H9 (cell line): Measurements from ENCODE around the gene ALDH1L1. TPM values are rescaled to one million over a fixed set of nuclear protein-coding genes. Genes with fewer than 3 reads are reported as not detected.

Experiments
- DNase-seq: peaks from one replicate; pipeline ENCODE4 v3.0.0-alpha.2; 2017
- H2AFZ ChIP-seq: one replicate; pipeline ENCODE4 v1.6.1; 2013; ENCODE audit warnings: mild to moderate bottlenecking, low read length, control low read depth, moderate library complexity
- H2AK5ac ChIP-seq: 2 replicates; pipeline ENCODE4 v1.6.1; 2013; ENCODE audit warnings: low read length, control low read depth, mixed read lengths; ENCODE audit not compliant: insufficient read length
- H2BK120ac ChIP-seq: one replicate; pipeline ENCODE4 v1.6.1; 2013; ENCODE audit warnings: low read depth, mild to moderate bottlenecking, low read length, control low read depth, inconsistent platforms; ENCODE audit not compliant: poor library complexity, severe bottlenecking
- H2BK12ac ChIP-seq: 2 replicates; pipeline ENCODE4 v1.6.1; 2013; ENCODE audit warnings: low read length, control low read depth, mixed read lengths, low read depth; ENCODE audit not compliant: insufficient read length
- H2BK15ac ChIP-seq: 2 replicates; pipeline ENCODE4 v1.6.1; 2013; ENCODE audit warnings: low read depth, low read length, control low read depth
- H2BK20ac ChIP-seq: one replicate; pipeline ENCODE4 v1.6.1; 2013; ENCODE audit warnings: low read depth, mild to moderate bottlenecking, low read length, control low read depth, inconsistent platforms; ENCODE audit not compliant: poor library complexity, severe bottlenecking
- H2BK5ac ChIP-seq: 2 replicates; pipeline ENCODE4 v1.6.1; 2013; ENCODE audit warnings: low read length, control low read depth, mixed read lengths; ENCODE audit not compliant: insufficient read length
- H3K14ac ChIP-seq: 2 replicates; pipeline ENCODE4 v1.6.1; 2013; ENCODE audit warnings: low read length, control low read depth; ENCODE audit not compliant: insufficient read depth
- H3K18ac ChIP-seq: 2 replicates; pipeline ENCODE4 v1.6.1; 2013; ENCODE audit warnings: low read depth, mild to moderate bottlenecking, mixed read lengths, low read length, control low read depth; ENCODE audit not compliant: insufficient read length
- H3K23ac ChIP-seq: 2 replicates; pipeline ENCODE4 v1.6.1; 2013; ENCODE audit warnings: low read length, control low read depth, mixed read lengths, low read depth; ENCODE audit not compliant: insufficient read length
- H3K23me2 ChIP-seq: 2 replicates; pipeline ENCODE4 v1.6.1; 2013; ENCODE audit warnings: low read depth, mild to moderate bottlenecking, mixed read lengths, low read length, control low read depth; ENCODE audit not compliant: insufficient read length, poor library complexity, severe bottlenecking
- H3K27ac ChIP-seq: 2 replicates; pipeline ENCODE4 v1.5.1; 2013; ENCODE audit warnings: low read length, control low read depth, mixed read lengths, low read depth; ENCODE audit not compliant: insufficient read length
- H3K27me3 ChIP-seq: 2 replicates; pipeline ENCODE4 v1.6.1; 2013; ENCODE audit warnings: low read length, control low read depth, inconsistent platforms; ENCODE audit not compliant: insufficient read depth
- H3K4ac ChIP-seq: 2 replicates; pipeline ENCODE4 v1.6.1; 2013; ENCODE audit warnings: low read depth, mild to moderate bottlenecking, control low read depth, inconsistent platforms, low read length, moderate library complexity
- H3K4me1 ChIP-seq: 2 replicates; pipeline ENCODE4 v1.6.1; 2013; ENCODE audit warnings: low read length, control low read depth, inconsistent platforms; ENCODE audit not compliant: insufficient read depth
- H3K4me2 ChIP-seq: 2 replicates; pipeline ENCODE4 v1.6.1; 2013; ENCODE audit warnings: low read length, control low read depth, mixed read lengths; ENCODE audit not compliant: insufficient read length, insufficient read depth
- H3K56ac ChIP-seq: 2 replicates; pipeline ENCODE4 v1.6.1; 2013; ENCODE audit warnings: low read depth, mild to moderate bottlenecking, mixed read lengths, low read length, control low read depth; ENCODE audit not compliant: insufficient read length
- H3K79me1 ChIP-seq: 2 replicates; pipeline ENCODE4 v1.6.1; 2013; ENCODE audit warnings: low read depth, mild to moderate bottlenecking, moderate library complexity, low read length, control low read depth, inconsistent platforms; ENCODE audit not compliant: insufficient read depth, poor library complexity, severe bottlenecking
- H3K79me2 ChIP-seq: 2 replicates; pipeline ENCODE4 v1.6.1; 2013; ENCODE audit warnings: low read length, control low read depth, inconsistent platforms; ENCODE audit not compliant: insufficient read depth
- H3K9ac ChIP-seq: 2 replicates; pipeline ENCODE4 v1.6.1; 2013; ENCODE audit warnings: low read length, control low read depth, mixed read lengths; ENCODE audit not compliant: insufficient read length; ENCODE audit errors: extremely low read depth
- H3K9me3 ChIP-seq: one replicate; pipeline ENCODE4 v1.6.1; 2013; ENCODE audit warnings: low read depth, low read length, inconsistent platforms; ENCODE audit not compliant: control insufficient read depth
- H3T11ph ChIP-seq: one replicate; pipeline ENCODE4 v1.6.1; 2013; ENCODE audit warnings: mild to moderate bottlenecking, low read length, control low read depth, inconsistent platforms
- H4K20me1 ChIP-seq: one replicate; pipeline ENCODE4 v1.6.1; 2013; ENCODE audit not compliant: control insufficient read depth, insufficient read length, insufficient read depth
- H4K5ac ChIP-seq: 2 replicates; pipeline ENCODE4 v1.6.1; 2013; ENCODE audit warnings: low read depth, mild to moderate bottlenecking, mixed read lengths, low read length, control low read depth; ENCODE audit not compliant: insufficient read length
- H4K8ac ChIP-seq: replicated peaks from 2 replicates; pipeline ENCODE4 v1.6.1; 2013; ENCODE audit warnings: low read length, control low read depth, mixed read lengths, low read depth; ENCODE audit not compliant: insufficient read length
- H4K91ac ChIP-seq: 2 replicates; pipeline ENCODE4 v1.6.1; 2013; ENCODE audit warnings: low read depth, mild to moderate bottlenecking, moderate library complexity, mixed read lengths, low read length, control low read depth; ENCODE audit not compliant: insufficient read length
- H3K27ac Mint-ChIP-seq, 3 experiments: 2 replicates in 2 of 3; 3 replicates in 1 of 3; pipeline ENCODE4 v1.8.0; 2020 to 2021; ENCODE audit warnings: mixed read lengths in 3 of 3, mild to moderate bottlenecking in 1 of 3, moderate library complexity in 1 of 3
- H3K27me3 Mint-ChIP-seq: 2 replicates; pipeline ENCODE4 v1.8.0; 2021; ENCODE audit warnings: low read depth, mild to moderate bottlenecking, moderate library complexity, mixed read lengths
- H3K36me3 Mint-ChIP-seq, 3 experiments: 2 replicates in 2 of 3; 3 replicates in 1 of 3; pipeline ENCODE4 v1.8.0; 2020 to 2021; ENCODE audit warnings: low read depth in 3 of 3, mixed read lengths in 3 of 3; ENCODE audit not compliant: insufficient read depth in 1 of 3
- H3K4me1 Mint-ChIP-seq, 2 experiments: 2 replicates each; pipeline ENCODE4 v1.8.0; 2020; ENCODE audit warnings: mixed read lengths in 2 of 2
- H3K4me3 Mint-ChIP-seq, 2 experiments: 2 replicates in 1 of 2; 3 replicates in 1 of 2; pipeline ENCODE4 v1.8.0; 2020 to 2021; ENCODE audit warnings: mild to moderate bottlenecking in 2 of 2, mixed read lengths in 2 of 2, moderate library complexity in 1 of 2
- H3K9me3 Mint-ChIP-seq, 2 experiments: 2 replicates in 1 of 2; 3 replicates in 1 of 2; pipeline ENCODE4 v1.8.0; 2020; ENCODE audit warnings: mild to moderate bottlenecking in 2 of 2, mixed read lengths in 2 of 2, moderate library complexity in 1 of 2
- CTCF ChIP-seq: fragments of 200-600 bp; sonication (generic); conservative IDR thresholded peaks from 3 replicates; pipeline ENCODE4 v1.8.0; 2021; ENCODE audit warnings: antibody characterized with exemption, mild to moderate bottlenecking
- WGBS: extraction: QIAGEN DNeasy Blood & Tissue Kit; methylation state at CpG from one replicate; pipeline ENCODE4 v1.1.7; 2013; ENCODE audit warnings: missing lambda C conversion rate, low lambda C conversion rate, mixed read lengths; ENCODE audit not compliant: insufficient read length; ENCODE audit errors: extremely low coverage; 5-methylcytosine and 5-hydroxymethylcytosine counted together
- total RNA-seq: library from RNA; stranded (reverse); gene quantifications from 2 replicates; pipeline ENCODE4 v1.2.1, GENCODE V29; 2021

ALDH1L1 gene
- total RNA-seq, 1 experiment from 2014 or later: 0.90 TPM

GRCh38 chr3:126100634-126101301 lies 79.6 kb downstream of the ALDH1L1 start:
- H3K23ac ChIP-seq: no peak overlapping the region
- H4K20me1 ChIP-seq: no peaks in the 10 kb centered on the region
- H4K5ac ChIP-seq: no peak overlapping the region
- no peak overlapping the region for H3T11ph ChIP-seq
- peaks cover 15% of the 10 kb centered on the region for H3K9me3 ChIP-seq
- H2BK15ac ChIP-seq: no peak overlapping the region
- no peak overlapping the region for H3K14ac ChIP-seq
- no peak overlapping the region for H2BK20ac ChIP-seq
- no peaks in the 10 kb centered on the region for H3K4me1 ChIP-seq
- no peak overlapping the region for H2BK120ac ChIP-seq
- peaks cover 19% of the 10 kb centered on the region in 2 experiments for H3K9me3 Mint-ChIP-seq
- no peak overlapping the region for H3K56ac ChIP-seq
- H2BK5ac ChIP-seq: no peak overlapping the region
- H4K8ac ChIP-seq: no peak overlapping the region
- no peak overlapping the region for H3K4ac ChIP-seq
- H3K36me3 Mint-ChIP-seq: peaks cover 3 to 11% (median 11%) of the 10 kb centered on the region in 3 experiments; a peak in 6 of 7 replicates
- H3K4me2 ChIP-seq: no peak overlapping the region
- H2AFZ ChIP-seq: no peak overlapping the region
- no peaks in the 10 kb centered on the region for H3K79me1 ChIP-seq
- no peak overlapping the region for H3K18ac ChIP-seq
- H3K27ac ChIP-seq: no peak overlapping the region
- no peak overlapping the region for H4K91ac ChIP-seq
- no peaks in the 10 kb centered on the region; the same call in none of the 2 replicates for H3K27me3 Mint-ChIP-seq
- H3K9ac ChIP-seq: no peak overlapping the region
- no peak for TF ChIP-seq CTCF
- H3K4me3 Mint-ChIP-seq: no peak overlapping the region
- no peak overlapping the region for H2BK12ac ChIP-seq
- no peaks in the 10 kb centered on the region for H3K27me3 ChIP-seq
- H3K79me2 ChIP-seq: no peaks in the 10 kb centered on the region
- H3K27ac Mint-ChIP-seq: no peak overlapping the region
- 0 out of 4 replicates have a peak, but pooled peaks cover 0 to 3% of the 10 kb centered on the region in 2 experiments for H3K4me1 Mint-ChIP-seq
- no peaks in the 10 kb centered on the region for H3K23me2 ChIP-seq
- no peak for DNase-seq
- no peak overlapping the region for H2AK5ac ChIP-seq
- WGBS: no CpG with 5 or more reads among the region's 18 CpGs
